GM10266 (cell line): Measurements from ENCODE around the gene CLN5.

ENCODE experiments used
- DNase-seq: peaks from one replicate; pipeline ENCODE4 v3.0.0; 2012; ENCODE audit errors: extremely low spot score
- TF ChIP-seq, protein P1 (sequence below): IDR thresholded peaks from 2 replicates; pipeline ENCODE4 v1.5.1; 2012; ENCODE audit warnings: mild to moderate bottlenecking, low read depth; ENCODE audit not compliant: control insufficient read depth, insufficient read depth; ENCODE audit errors: missing control alignments

The CLN5 gene

DNA sequence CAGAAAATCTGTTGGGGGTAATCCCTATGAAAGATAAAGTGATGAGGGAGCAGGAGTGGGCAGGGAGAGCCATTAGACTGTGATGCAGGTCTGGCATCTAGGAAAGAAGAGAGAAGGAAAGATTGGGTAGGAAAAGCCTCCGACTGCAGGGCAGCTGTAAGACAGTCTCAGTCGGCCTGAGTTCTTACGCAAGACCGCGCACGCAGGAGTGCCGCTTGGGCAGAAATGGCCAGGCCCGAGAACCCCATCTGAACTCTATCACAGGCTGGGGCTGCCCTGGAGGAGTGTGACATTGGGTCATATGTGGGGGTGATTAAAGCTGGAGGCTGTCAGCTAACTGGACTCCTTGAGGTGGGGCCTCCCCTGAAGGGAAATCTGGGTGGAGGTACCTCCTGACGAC lies 49.0 kb downstream of the CLN5 start:
- TF ChIP-seq, protein P1, sequence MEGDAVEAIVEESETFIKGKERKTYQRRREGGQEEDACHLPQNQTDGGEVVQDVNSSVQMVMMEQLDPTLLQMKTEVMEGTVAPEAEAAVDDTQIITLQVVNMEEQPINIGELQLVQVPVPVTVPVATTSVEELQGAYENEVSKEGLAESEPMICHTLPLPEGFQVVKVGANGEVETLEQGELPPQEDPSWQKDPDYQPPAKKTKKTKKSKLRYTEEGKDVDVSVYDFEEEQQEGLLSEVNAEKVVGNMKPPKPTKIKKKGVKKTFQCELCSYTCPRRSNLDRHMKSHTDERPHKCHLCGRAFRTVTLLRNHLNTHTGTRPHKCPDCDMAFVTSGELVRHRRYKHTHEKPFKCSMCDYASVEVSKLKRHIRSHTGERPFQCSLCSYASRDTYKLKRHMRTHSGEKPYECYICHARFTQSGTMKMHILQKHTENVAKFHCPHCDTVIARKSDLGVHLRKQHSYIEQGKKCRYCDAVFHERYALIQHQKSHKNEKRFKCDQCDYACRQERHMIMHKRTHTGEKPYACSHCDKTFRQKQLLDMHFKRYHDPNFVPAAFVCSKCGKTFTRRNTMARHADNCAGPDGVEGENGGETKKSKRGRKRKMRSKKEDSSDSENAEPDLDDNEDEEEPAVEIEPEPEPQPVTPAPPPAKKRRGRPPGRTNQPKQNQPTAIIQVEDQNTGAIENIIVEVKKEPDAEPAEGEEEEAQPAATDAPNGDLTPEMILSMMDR: no peak

DNA sequence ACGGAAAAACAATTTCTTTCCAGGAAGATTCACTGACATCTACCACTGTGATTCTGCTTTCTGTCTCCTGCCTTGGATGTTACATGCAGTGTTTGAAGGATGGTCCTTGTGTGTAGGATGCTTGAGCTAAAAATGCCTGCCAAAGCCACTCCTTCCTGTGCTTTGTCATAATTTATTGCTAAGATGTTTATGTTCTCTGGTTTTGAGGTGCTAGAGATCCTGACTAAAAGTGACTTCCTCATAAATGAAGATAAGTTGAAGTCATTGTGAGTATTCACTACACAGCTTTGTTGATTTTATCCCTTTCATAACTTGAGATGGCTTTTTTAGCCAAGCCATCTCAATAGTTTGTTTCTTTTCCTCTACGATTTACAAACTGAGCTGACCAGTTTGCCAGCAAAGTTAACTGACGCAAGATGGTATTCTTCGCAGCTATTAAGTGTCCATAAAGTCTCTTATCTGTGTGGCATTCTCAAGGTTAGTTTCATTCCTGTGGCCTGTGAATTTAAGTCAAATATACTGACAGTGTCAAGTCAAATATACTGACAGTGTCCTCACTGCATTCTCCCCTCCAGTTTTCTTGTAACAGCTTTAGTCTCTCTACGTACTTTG lies 50.8 kb downstream of the CLN5 start:
- no peak for DNase-seq
- TF ChIP-seq, protein P1: no peak

More for the DNA sequence above, 49.0 kb downstream of the CLN5 start:
- DNase-seq: no peak

DNA sequence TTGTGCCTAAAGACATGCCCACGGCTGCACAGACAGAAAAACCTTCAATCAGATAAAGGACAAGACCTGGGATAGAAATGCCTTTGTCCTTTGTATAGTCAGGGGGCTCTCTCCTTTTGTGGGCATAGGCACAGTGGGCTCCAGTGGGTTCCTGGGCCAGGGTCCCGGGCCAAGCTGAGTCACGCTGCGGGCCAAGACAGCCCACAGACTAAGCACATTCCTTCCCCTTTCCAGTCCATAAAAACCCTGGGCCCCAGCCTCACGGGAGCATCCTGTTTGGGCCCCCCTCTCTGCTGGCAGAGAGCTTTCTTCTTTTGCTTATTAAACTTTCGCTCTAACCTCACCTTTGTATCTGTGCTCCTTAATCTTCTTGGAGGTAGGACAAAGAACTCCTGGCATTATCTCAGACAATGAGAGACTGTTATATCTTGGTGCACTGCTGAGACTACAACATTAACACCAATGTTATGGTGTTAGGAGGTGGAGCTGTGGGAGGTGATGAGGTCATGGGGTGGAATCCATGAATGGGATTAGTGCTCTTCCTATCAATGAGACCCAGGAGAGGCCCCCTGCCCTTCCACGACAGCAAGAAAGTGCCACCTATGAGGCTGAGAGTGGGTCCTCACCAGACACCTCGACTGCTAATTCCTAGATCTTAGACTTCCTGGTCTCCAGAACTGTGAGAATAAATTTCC lies 55.9 kb downstream of the CLN5 start:
- TF ChIP-seq, protein P1: no peak
- no peak for DNase-seq

DNA sequence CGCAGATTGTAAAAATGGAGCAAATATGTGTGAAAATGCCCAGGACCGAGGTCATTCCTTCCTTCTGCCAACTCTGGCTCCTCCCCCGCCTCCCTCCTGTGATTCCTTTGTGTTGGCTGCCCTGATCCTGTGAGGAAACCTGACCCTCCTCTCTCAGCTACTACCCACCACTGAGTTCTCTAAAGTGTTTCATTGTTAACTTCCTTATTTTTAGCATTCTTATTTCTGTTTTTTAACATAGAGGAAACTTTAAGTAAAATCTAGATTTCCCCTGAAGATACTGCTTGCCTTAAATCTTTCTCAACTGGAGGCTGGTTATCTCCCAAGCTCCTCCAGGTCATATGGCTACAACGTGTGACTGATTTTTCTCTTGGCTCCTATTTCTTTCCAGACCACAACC lies 56.8 kb downstream of the CLN5 start:
- TF ChIP-seq, protein P1: no peak
- DNase-seq: no peak

DNA sequence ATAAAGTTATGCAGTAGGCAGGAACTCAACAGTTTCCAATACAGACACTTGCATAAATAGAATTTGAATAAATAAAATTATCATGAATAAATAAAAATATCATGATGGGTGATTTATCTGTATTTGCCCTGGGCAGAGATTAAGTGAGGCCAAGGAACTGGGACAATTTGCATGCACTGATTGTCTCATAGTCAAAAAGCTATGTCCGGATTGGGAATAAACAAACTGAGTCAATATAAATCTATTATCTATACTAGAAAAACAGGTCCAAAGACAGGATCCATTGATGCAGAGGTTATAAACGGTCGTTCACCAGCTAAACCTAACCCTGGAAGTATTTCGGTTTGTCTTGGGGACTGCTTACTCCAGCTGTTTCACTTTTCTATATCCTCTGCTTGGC lies 61.3 kb downstream of the CLN5 start:
- DNase-seq: no peak

More for the DNA sequence above, 61.3 kb downstream of the CLN5 start:
- TF ChIP-seq, protein P1: no peak
